ENCODE measurements around the gene HERC2. TPM values are rescaled to one million over a fixed set of nuclear protein-coding genes. Genes with fewer than 3 reads are reported as not detected.

The HERC2 gene
- total and polyA plus RNA-seq, 2 of the 8 experiments (the other 6 are each of a cell fraction or from before 2014, with no cell fraction given) = 83.0 to 88.7 TPM

GRCh38 chr15:28273873-28274610 lies 47.9 kb downstream of the HERC2 start (continued):
- TF ChIP-seq CTBP2 (IDR thresholded peaks at IDR 0.05; ENCODE audit: borderline replicate concordance, insufficient read depth, insufficient read length, low read length) = no peak
- TF ChIP-seq, protein P1, sequence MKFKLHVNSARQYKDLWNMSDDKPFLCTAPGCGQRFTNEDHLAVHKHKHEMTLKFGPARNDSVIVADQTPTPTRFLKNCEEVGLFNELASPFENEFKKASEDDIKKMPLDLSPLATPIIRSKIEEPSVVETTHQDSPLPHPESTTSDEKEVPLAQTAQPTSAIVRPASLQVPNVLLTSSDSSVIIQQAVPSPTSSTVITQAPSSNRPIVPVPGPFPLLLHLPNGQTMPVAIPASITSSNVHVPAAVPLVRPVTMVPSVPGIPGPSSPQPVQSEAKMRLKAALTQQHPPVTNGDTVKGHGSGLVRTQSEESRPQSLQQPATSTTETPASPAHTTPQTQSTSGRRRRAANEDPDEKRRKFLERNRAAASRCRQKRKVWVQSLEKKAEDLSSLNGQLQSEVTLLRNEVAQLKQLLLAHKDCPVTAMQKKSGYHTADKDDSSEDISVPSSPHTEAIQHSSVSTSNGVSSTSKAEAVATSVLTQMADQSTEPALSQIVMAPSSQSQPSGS (IDR thresholded peaks at IDR 0.05; ENCODE audit: low read length) = no peak
- no peak for TF ChIP-seq CBX8 (IDR thresholded peaks at IDR 0.05; ENCODE audit: borderline replicate concordance, low read depth, low read length)
- no peak for TF ChIP-seq RAD21 (IDR thresholded peaks at IDR 0.05 in 1 of 2, conservative IDR thresholded peaks at IDR 0.05 in 1 of 2; ENCODE audit: low read depth in 2 of 2, low read length in 2 of 2)
